ENCODE measurements around the gene CLRN2.

GRCh38 chr4:17469931-17470674 is 44.9 kb upstream of the CLRN2 start:
- TF ChIP-seq CTCF (IDR thresholded peaks at IDR 0.05; ENCODE audit: insufficient read depth, low read length), result no peak
- TF ChIP-seq REST (IDR thresholded peaks at IDR 0.05; ENCODE audit: insufficient replicate concordance, low read depth), result no peak
- no peak for TF ChIP-seq GABPA (IDR thresholded peaks at IDR 0.05; ENCODE audit: low read depth)

Measured in HL-60 (cell line).